GM20431 (cell line): ENCODE results near the gene SSR1.

ENCODE experiments used
- in situ Hi-C: fragments of 300-500 bp; cut with MseI, MboI; formaldehyde crosslinking; loops from one replicate; pipeline ENCODE4 v1.15.0; 2020; ENCODE audit warnings: low sequenced_read_pairs; ENCODE audit not compliant: unreplicated experiment

The SSR1 gene

GRCh38 chr6:7243179-7243981 lies 69.6 kb downstream of the SSR1 start:
- in situ Hi-C loops: no loop called here

GRCh38 chr6:7242835-7243178 lies 70.2 kb downstream of the SSR1 start:
- in situ Hi-C loops: no loop called here

- in situ Hi-C loops: no loop called here
These were observed 71.0 kb downstream of the SSR1 start for GRCh38 chr6:7241709-7242645.

- in situ Hi-C loops: no loop called here
These were observed 71.8 kb downstream of the SSR1 start for GRCh38 chr6:7241160-7241559.

- in situ Hi-C loops: no loop called here
These were observed 72.6 kb downstream of the SSR1 start for GRCh38 chr6:7240351-7240750.

DNA sequence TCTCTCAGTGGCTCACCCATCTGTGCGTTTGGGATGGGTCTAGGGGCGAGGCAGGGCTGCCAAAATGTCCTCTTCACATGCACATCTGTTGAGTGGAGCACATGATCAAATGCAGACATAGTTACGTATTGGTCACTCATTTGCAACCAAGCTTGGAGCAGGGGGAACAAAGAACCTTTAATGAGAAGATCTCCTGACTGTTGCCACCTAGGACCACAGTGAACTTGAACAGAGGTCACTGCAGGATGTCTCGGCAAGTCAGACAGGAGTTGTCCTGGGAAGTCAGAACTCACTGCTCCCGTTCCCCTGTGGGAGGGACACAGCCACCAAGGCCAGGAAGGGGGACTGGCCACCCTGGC lies 73.4 kb downstream of the SSR1 start:
- in situ Hi-C loops: no loop called here

DNA sequence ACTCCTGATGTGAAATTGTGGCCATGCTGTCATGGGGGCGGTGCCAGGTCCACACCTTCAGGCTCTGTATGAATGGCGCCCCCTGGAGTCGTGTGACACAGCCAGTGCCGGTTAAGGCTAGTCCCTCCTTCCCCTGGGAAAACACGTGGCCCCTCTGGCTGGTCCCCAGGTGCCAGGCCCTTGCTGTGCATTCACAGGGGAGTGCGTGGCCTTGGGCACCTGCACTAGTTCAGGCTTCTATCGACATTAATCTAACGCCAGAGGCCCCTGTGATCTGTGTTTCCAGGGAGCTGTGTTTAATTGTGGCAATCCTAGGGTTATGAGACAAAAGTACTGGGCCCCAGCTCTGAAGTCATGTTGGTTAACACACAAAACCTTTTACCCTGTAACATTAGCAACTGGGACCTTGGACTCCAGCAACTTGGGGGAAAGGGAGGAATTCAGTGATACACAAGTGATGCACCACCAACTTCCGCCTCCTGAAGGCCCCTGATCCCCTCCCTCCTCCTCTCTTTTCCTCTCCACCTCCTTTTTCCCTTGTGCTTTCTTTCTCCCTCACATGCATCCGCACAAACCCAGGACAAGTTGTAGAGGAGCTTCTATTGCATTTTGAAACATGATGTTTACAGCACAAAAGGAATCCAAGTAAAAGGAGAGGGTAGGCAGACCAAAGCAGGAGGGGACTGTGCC lies 74.0 kb downstream of the SSR1 start:
- in situ Hi-C loops: no loop called here

DNA sequence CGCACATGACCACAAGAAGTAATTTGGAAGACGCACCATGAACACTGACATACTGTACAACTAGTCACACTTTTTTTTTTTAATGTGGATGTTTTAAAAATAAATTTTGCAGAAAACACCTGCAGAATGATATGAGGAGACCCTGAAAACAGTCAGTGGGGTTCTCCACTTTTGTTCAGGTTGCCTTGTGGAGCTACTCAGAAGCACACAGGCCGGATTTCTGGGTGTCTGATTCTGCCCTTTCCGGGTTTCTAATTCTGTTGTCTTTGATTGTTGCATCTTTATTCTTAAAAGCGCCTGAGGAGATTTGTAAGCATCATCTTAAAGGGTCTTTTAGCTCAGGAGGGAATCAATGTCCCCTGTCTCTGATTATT lies 74.5 kb downstream of the SSR1 start:
- in situ Hi-C loops: no loop called here

DNA sequence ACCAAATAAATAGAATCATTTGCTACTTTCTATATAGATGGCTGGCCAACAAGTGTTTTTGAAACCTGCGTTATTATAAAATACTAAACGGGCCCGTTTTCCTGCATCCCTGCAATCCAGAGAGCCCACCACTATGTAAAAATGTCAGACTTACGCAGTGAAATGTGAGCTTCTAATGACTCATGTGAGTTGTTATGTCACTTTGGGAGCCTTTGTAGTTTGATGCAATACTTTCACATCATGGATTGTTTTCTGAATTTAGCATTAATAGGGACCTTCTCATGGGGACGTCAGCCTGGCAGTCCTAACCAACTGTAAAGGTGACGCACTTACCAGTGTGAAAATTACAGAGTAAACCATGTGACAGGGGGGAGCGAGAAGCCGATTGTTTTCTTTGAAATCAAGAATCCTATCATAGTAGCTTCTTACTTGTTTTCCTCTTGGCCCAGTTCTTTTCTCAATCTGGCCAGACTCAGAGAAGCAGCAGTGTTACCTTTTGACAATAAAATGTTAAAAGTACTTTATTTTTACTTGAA lies 75.3 kb downstream of the SSR1 start:
- in situ Hi-C loops: no loop called here

DNA sequence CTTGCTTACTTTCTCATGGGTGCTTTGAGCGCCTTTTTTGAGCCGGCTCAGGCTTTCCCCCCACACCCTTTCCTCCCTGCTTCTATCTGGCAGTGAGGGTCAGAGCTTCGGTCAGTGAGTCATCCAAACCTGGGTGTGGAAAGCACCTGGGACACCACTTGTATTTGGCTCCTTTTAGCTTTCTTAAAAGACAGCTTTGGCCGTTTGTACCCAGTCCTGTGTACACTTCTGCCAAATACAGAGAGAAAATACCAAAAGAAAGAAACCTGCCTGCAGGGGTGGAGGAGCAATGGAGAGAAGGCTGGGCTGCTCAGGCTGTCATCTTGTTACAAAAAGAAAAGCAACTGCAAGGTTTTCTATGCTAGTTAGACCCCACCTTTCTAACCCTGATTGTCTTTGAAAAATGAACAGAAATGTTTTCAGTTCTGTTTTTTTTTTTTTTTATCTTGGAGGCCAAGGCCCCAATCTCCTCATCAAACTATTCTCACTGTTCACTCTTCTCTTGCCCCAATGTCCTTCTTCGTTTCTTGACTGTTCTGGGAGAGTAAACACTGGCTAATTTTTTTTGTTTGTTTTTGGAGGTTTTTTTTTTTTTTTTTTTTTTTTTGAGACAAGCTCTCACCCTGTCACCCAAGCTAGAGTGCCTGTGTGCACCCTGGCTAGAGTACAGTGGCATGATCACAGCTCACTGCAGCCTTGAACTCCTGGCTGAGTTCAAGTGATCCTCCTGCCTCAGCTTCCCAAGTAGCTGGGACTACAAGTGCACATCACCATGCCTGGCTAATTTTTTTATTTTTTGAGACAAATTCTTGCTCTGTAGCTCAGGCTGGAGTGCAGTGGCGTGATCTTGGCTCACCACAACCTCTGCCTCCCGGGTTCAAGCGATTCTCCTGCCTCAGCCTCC lies 76.4 kb downstream of the SSR1 start:
- in situ Hi-C loops: no loop called here

DNA sequence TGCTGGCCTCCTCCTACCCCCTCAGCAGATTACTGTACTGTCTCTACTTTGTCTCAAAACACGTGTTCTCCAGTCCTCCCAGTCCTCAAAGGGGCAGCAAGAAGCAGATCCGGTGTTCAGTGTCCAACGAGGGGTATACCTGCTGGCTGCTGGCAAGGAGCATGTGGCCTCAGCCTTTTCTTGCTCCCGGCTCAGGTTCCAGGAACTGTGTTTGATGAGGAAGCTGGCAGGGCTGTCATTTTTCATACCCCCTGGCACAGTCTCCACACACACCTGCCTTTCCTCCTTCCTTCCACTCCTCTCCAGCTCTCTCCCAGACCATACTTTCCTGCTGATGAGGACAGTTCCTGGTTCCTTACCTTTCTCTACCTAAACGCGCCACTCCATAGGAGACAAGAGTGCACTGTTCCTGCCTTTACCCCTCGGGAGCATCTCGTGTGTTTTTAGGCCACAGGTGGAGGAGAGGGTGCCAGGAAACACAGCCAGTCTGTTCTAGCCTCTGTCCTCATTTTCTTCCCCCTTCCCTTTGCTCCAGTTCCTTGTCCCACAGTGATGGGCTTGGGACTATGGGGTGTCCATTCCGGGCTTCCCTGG lies 77.2 kb downstream of the SSR1 start:
- in situ Hi-C loops: no loop called here

- in situ Hi-C loops: no loop called here
These were observed 78.5 kb downstream of the SSR1 start for GRCh38 chr6:7234547-7234946.

- in situ Hi-C loops: no loop called here
These were observed 80.6 kb downstream of the SSR1 start for GRCh38 chr6:7232351-7232750.

DNA sequence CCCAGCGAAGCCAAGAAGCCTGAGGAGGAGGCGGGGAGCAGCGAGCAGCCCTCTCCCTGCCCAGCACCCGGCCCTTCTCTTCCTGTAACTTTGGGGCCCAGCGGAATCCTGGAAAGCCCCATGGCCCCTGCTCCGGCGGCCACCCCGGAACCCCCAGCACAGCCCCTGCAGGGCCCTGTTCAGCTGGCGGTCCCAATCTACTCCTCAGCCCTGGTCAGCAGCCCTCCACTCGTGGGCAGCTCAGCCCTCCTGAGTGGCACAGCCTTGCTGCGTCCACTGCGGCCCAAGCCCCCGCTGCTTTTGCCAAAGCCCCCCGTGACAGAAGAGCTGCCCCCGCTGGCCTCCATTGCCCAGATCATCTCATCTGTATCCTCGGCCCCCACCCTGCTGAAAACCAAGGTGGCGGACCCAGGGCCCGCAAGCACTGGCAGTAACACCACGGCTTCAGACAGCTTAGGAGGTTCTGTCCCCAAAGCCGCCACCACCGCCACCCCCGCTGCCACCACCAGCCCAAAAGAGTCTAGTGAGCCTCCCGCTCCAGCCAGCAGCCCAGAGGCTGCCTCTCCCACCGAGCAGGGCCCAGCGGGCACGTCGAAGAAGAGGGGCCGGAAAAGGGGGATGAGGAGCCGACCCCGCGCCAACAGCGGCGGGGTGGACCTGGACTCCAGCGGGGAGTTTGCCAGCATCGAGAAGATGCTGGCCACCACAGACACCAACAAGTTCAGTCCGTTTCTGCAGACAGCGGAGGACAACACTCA lies 81.9 kb downstream of the SSR1 start:
- in situ Hi-C loops: no loop called here

- in situ Hi-C loops: no loop called here
These were observed 82.7 kb downstream of the SSR1 start for GRCh38 chr6:7230327-7230691.

DNA sequence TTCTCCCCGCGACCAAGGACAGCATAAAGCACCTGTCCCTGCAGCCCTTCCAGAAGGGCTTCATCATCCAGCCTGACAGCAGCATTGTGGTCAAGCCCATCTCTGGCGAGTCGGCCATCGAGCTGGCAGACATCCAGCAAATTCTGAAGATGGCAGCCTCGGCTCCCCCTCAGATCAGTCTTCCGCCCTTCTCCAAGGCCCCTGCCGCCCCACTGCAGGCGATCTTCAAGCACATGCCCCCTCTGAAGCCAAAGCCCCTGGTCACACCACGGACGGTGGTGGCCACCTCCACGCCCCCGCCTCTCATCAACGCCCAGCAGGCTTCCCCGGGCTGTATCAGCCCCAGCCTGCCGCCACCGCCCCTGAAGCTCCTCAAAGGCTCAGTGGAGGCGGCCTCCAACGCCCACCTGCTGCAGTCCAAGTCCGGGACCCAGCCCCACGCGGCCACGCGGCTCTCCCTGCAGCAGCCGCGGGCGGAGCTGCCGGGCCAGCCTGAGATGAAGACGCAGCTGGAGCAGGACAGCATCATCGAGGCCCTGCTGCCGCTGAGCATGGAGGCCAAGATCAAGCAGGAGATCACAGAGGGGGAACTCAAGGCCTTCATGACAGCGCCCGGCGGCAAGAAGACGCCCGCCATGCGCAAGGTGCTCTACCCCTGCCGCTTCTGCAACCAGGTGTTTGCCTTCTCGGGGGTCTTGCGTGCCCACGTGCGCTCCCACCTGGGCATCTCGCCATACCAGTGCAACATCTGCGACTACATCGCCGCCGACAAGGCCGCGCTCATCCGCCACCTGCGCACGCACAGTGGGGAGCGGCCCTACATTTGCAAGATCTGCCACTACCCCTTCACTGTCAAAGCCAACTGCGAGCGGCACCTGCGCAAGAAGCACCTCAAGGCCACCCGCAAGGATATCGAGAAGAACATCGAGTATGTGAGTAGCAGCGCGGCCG lies 83.3 kb downstream of the SSR1 start:
- in situ Hi-C loops: no loop called here

DNA sequence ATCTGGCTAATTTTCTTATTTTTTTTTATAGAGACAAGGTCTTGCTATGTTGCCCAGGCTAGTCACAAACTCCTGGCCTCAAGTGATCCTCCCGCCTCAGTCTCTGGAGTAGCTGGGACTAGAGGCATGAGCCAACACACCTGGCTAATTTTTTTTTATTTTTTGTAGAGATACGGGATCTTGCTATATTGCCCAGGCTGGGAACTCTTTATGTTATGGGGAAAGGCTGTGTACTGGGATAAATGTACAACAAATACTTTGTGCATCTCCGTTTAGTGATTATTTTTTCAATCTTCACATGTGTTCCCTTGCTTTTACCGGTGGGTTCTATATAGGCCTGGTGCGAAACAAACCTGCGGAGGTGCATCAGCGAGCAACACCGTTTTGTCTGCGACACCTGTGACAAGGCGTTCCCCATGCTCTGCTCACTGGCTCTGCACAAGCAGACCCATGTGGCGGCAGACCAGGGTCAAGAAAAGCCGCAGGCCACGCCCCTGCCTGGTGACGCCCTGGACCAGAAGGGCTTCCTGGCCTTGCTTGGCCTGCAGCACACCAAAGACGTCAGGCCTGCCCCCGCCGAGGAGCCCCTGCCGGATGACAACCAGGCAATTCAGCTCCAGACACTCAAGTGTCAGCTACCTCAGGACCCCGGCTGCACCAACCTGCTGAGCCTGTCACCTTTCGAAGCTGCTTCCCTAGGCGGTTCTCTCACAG lies 84.2 kb downstream of the SSR1 start:
- in situ Hi-C loops: no loop called here
